Middle frontal gyrus (tissue), 1 donor: Measurements from ENCODE around the gene MEPCE.
A peak's percentile ranks its signal among the peaks of the same experiment; 100 is the strongest.

Experiments
- DNase-seq: peaks from one replicate; pipeline ENCODE4 v3.0.0-alpha.2; 2015; ENCODE audit warnings: low spot score; ENCODE audit errors: extremely low spot score

Gene MEPCE

GRCh38 chr7:100482728-100483089 is 53.1 kb downstream of the MEPCE start:
- no peak for DNase-seq

GRCh38 chr7:100483090-100483721 is 53.6 kb downstream of the MEPCE start:
- peak; percentile 19 for DNase-seq
